Measurements from ENCODE around the gene RSPO4.

- TF ChIP-seq POLR2A (IDR thresholded peaks at IDR 0.05) (no peak), CTCF (IDR thresholded peaks at IDR 0.05) (no peak)
Observed at GRCh38 chr20:951384-952169, 50.5 kb downstream of the RSPO4 start.
